Neutrophil (primary cell): ENCODE data around the gene DACH2.

ENCODE experiments used
- H3K27ac ChIP-seq: fragments of 200-600 bp; sonication (generic); 2 replicates; pipeline ENCODE4 v1.5.1; 2016; ENCODE audit warnings: mild to moderate bottlenecking, moderate library complexity
- H3K27me3 ChIP-seq: fragments of 200-600 bp; sonication (generic); 2 replicates; pipeline ENCODE4 v1.6.0; 2016; ENCODE audit warnings: mild to moderate bottlenecking
- H3K36me3 ChIP-seq: fragments of 200-600 bp; sonication (generic); 2 replicates; pipeline ENCODE4 v1.5.1; 2017
- H3K4me1 ChIP-seq, 2 experiments: fragments of 200-600 bp in 1 of 2; sonication (generic) in 1 of 2; 1 replicate in 1 of 2; 2 replicates in 1 of 2; pipeline versions ENCODE4 v1.5.1 to v1.6.1; 2013 to 2016; ENCODE audit warnings: low read depth in 1 of 2, low read length in 1 of 2, mild to moderate bottlenecking in 1 of 2, moderate library complexity in 1 of 2; ENCODE audit not compliant: control insufficient read depth in 1 of 2, insufficient read depth in 1 of 2
- H3K4me3 ChIP-seq, 2 experiments: fragments of 200-600 bp in 1 of 2; sonication (generic) in 1 of 2; 1 replicate in 1 of 2; 2 replicates in 1 of 2; pipeline ENCODE4 v1.5.1; 2013 to 2016; ENCODE audit warnings: low read depth in 1 of 2, low read length in 1 of 2, mild to moderate bottlenecking in 1 of 2, moderate library complexity in 1 of 2
- H3K9me3 ChIP-seq: fragments of 200-600 bp; sonication (generic); 2 replicates; pipeline ENCODE4 v1.5.1; 2016
- CTCF ChIP-seq: fragments of 200-600 bp; sonication (generic); IDR thresholded peaks from 2 replicates; pipeline ENCODE4 v1.5.1; 2016; ENCODE audit warnings: antibody characterized with exemption

The DACH2 gene

GRCh38 chrX:86421771-86422170, 273.5 kb downstream of the DACH2 start:
- Histone ChIP-seq H3K9me3 (no peaks in the 10 kb centered on the region), H3K27me3 (no peaks in the 10 kb centered on the region), H3K4me3 (no peak overlapping the region), H3K4me1 (no peaks in the 10 kb centered on the region), H3K27ac (no peak overlapping the region), H3K36me3 (no peaks in the 10 kb centered on the region)
- no peak for TF ChIP-seq CTCF

GRCh38 chrX:86436116-86436515, 287.9 kb downstream of the DACH2 start:
- H3K27ac ChIP-seq: no peak overlapping the region

GRCh38 chrX:86455495-86455894, 307.2 kb downstream of the DACH2 start:
- H3K27ac ChIP-seq: no peak overlapping the region
- no peak for TF ChIP-seq CTCF
- H3K4me1 ChIP-seq: no peaks in the 10 kb centered on the region
- H3K36me3 ChIP-seq: no peaks in the 10 kb centered on the region
- no peak overlapping the region for H3K4me3 ChIP-seq
- H3K27me3 ChIP-seq: no peaks in the 10 kb centered on the region
- no peaks in the 10 kb centered on the region for H3K9me3 ChIP-seq

More at GRCh38 chrX:86436116-86436515, 287.9 kb downstream of the DACH2 start:
- TF ChIP-seq CTCF: no peak
- no peaks in the 10 kb centered on the region for H3K36me3 ChIP-seq
- no peak overlapping the region for H3K4me3 ChIP-seq
- no peaks in the 10 kb centered on the region for H3K9me3 ChIP-seq
- no peaks in the 10 kb centered on the region for H3K27me3 ChIP-seq
- no peaks in the 10 kb centered on the region for H3K4me1 ChIP-seq

GRCh38 chrX:86460760-86461159, 312.5 kb downstream of the DACH2 start:
- Histone ChIP-seq H3K27ac (no peak overlapping the region), H3K27me3 (no peaks in the 10 kb centered on the region), H3K36me3 (no peaks in the 10 kb centered on the region), H3K4me3 (no peak overlapping the region), H3K4me1 (no peaks in the 10 kb centered on the region), H3K9me3 (no peaks in the 10 kb centered on the region)
- TF ChIP-seq CTCF: no peak

GRCh38 chrX:86504297-86504696, 356.0 kb downstream of the DACH2 start:
- H3K9me3 ChIP-seq: no peaks in the 10 kb centered on the region
- H3K4me1 ChIP-seq: no peaks in the 10 kb centered on the region
- no peak for TF ChIP-seq CTCF
- no peaks in the 10 kb centered on the region for H3K36me3 ChIP-seq
- no peak overlapping the region for H3K4me3 ChIP-seq
- H3K27ac ChIP-seq: no peak overlapping the region
- H3K27me3 ChIP-seq: no peaks in the 10 kb centered on the region

- Histone ChIP-seq H3K4me3 (no peak overlapping the region), H3K9me3 (no peaks in the 10 kb centered on the region), H3K27ac (no peak overlapping the region), H3K27me3 (no peaks in the 10 kb centered on the region), H3K4me1 (no peaks in the 10 kb centered on the region), H3K36me3 (no peaks in the 10 kb centered on the region)
- no peak for TF ChIP-seq CTCF
Measured at GRCh38 chrX:86507331-86507730, 359.1 kb downstream of the DACH2 start.
